Body of pancreas (tissue), 4 donors: ENCODE measurements around the gene HEXA.

Experiments
- CTCF ChIP-seq, 7 experiments: fragments of 450-650 bp in 4 of 7; fragments of 200-600 bp in 3 of 7; sonication (generic) in 3 of 7; IDR thresholded peaks; one replicate each; pipeline ENCODE4 v1.5.1; 2016 to 2019; ENCODE audit warnings: antibody characterized with exemption in 7 of 7
- POLR2A ChIP-seq, 3 donors: fragments of 450-650 bp; IDR thresholded peaks; one replicate each; pipeline ENCODE4 v1.6.1; 2016; ENCODE audit warnings: antibody characterized with exemption in 3 of 3, mild to moderate bottlenecking in 2 of 3

GRCh38 chr15:72375501-72375845 lies 341 bp downstream of the HEXA start:
- TF ChIP-seq CTCF (IDR thresholded peaks at IDR 0.05) (no peak), POLR2A (IDR thresholded peaks at IDR 0.05) (no peak)
